Effector CD4-positive, alpha-beta T cell (primary cell): Measurements from ENCODE around the gene NPDC1.
A peak's percentile ranks its signal among the peaks of the same experiment; 100 is the strongest.
"Not testable (repeated sequence)": the region's sequence is repeated elsewhere in the genome, so short reads cannot be mapped to it uniquely, and the experiment has no call there.

Experiments
- DNase-seq: peaks from one replicate; pipeline ENCODE4 v3.0.0-alpha.2; 2020

NPDC1 gene

GRCh38 chr9:137074657-137075274 lies 28.8 kb upstream of the NPDC1 start:
- no peak for DNase-seq

- no peak for DNase-seq
These were observed 28.0 kb upstream of the NPDC1 start for GRCh38 chr9:137073992-137074399.

GRCh38 chr9:137071282-137071681 lies 25.3 kb upstream of the NPDC1 start:
- no peak for DNase-seq

GRCh38 chr9:137070906-137071275 lies 24.9 kb upstream of the NPDC1 start:
- no peak for DNase-seq

- DNase-seq = peak; percentile 79
These were observed 24.4 kb upstream of the NPDC1 start, which contains the start of gene SAPCD2 for GRCh38 chr9:137070201-137070905. TSS of gene SAPCD2 (minus strand) at chr9:137070557. CDS start at chr9:137070460, 97 bp downstream.

- DNase-seq = no peak
These were observed 23.6 kb upstream of the NPDC1 start for GRCh38 chr9:137069508-137070091.

GRCh38 chr9:137068539-137069507 lies 22.8 kb upstream of the NPDC1 start:
- no peak for DNase-seq

GRCh38 chr9:137067860-137068538 lies 22.0 kb upstream of the NPDC1 start:
- peak; percentile 75 for DNase-seq

GRCh38 chr9:137066096-137066861 lies 20.3 kb upstream of the NPDC1 start:
- DNase-seq = no peak

GRCh38 chr9:137065336-137065967 lies 19.5 kb upstream of the NPDC1 start:
- DNase-seq = no peak

- DNase-seq = no peak
These were observed 18.8 kb upstream of the NPDC1 start for GRCh38 chr9:137064880-137065164.

GRCh38 chr9:137064027-137064879 lies 18.3 kb upstream of the NPDC1 start:
- DNase-seq = peak; percentile 41

GRCh38 chr9:137063311-137064026 lies 17.5 kb upstream of the NPDC1 start:
- no peak for DNase-seq

- not testable (repeated sequence) for DNase-seq
These were observed 16.8 kb upstream of the NPDC1 start for GRCh38 chr9:137062798-137063197.

- no peak for DNase-seq
These were observed 16.4 kb upstream of the NPDC1 start for GRCh38 chr9:137062384-137062783.

- DNase-seq = no peak
These were observed 12.7 kb upstream of the NPDC1 start for GRCh38 chr9:137058521-137059234.

- DNase-seq = no peak
These were observed 11.6 kb upstream of the NPDC1 start for GRCh38 chr9:137057545-137057944.

GRCh38 chr9:137056739-137057415 lies 10.9 kb upstream of the NPDC1 start:
- no peak for DNase-seq
